Mesenchymal stem cell (in vitro differentiated cells and primary cell): ENCODE data around the gene DPP6.

Experiments
- DNase-seq: peaks from one replicate; pipeline ENCODE4 v3.0.0-alpha.2; 2013
- H2AFZ ChIP-seq: one replicate; pipeline ENCODE4 v1.6.1; 2013; ENCODE audit warnings: low read depth, mild to moderate bottlenecking, control low read depth, inconsistent platforms, low read length, moderate library complexity
- H2AK5ac ChIP-seq: 2 replicates; pipeline ENCODE4 v1.6.1; 2013; ENCODE audit warnings: low read length, moderate library complexity, mild to moderate bottlenecking, inconsistent platforms; ENCODE audit not compliant: severe bottlenecking
- H2BK120ac ChIP-seq: one replicate; pipeline ENCODE4 v1.6.1; 2013; ENCODE audit warnings: low read depth, mild to moderate bottlenecking, inconsistent platforms, low read length, moderate library complexity
- H2BK12ac ChIP-seq, 2 experiments: one replicate each; pipeline ENCODE4 v1.6.1; 2013; ENCODE audit warnings: inconsistent platforms in 2 of 2, low read length in 2 of 2, mild to moderate bottlenecking in 2 of 2, moderate library complexity in 2 of 2, control low read depth in 1 of 2
- H2BK15ac ChIP-seq: one replicate; pipeline ENCODE4 v1.6.1; 2013; ENCODE audit warnings: mild to moderate bottlenecking, low read depth, inconsistent platforms; ENCODE audit not compliant: poor library complexity, severe bottlenecking
- H2BK5ac ChIP-seq: 2 replicates; pipeline ENCODE4 v1.6.1; 2013; ENCODE audit warnings: low read depth, mild to moderate bottlenecking, low read length, control low read depth, inconsistent platforms; ENCODE audit not compliant: poor library complexity, severe bottlenecking
- H3K14ac ChIP-seq, 2 experiments: one replicate each; pipeline ENCODE4 v1.6.1; 2013; ENCODE audit warnings: inconsistent platforms in 2 of 2, low read length in 2 of 2, control low read depth in 1 of 2, mild to moderate bottlenecking in 1 of 2, moderate library complexity in 1 of 2
- H3K18ac ChIP-seq, 2 experiments: one replicate each; pipeline ENCODE4 v1.6.1; 2013; ENCODE audit warnings: inconsistent platforms in 2 of 2, low read length in 2 of 2, control low read depth in 1 of 2, low read depth in 1 of 2, mild to moderate bottlenecking in 1 of 2
- H3K23ac ChIP-seq, 2 experiments: one replicate each; pipeline ENCODE4 v1.6.1; 2013; ENCODE audit warnings: inconsistent platforms in 2 of 2, low read length in 2 of 2, mild to moderate bottlenecking in 2 of 2, moderate library complexity in 2 of 2, control low read depth in 1 of 2
- H3K27ac ChIP-seq: 2 replicates; pipeline ENCODE4 v1.5.1; 2013; ENCODE audit warnings: mild to moderate bottlenecking, moderate library complexity, low read length, control low read depth, inconsistent platforms; ENCODE audit not compliant: poor library complexity, severe bottlenecking
- H3K27me3 ChIP-seq, 2 experiments: 2 replicates each; pipeline versions ENCODE4 v1.6.1 to v1.7.0; 2013; ENCODE audit warnings: low read length in 2 of 2, mild to moderate bottlenecking in 2 of 2, moderate library complexity in 2 of 2, control low read depth in 1 of 2, inconsistent platforms in 1 of 2; ENCODE audit not compliant: control insufficient read depth in 1 of 2, insufficient read depth in 1 of 2
- H3K36me3 ChIP-seq, 2 experiments: 2 replicates each; pipeline versions ENCODE4 v1.6.1 to v1.7.0; 2013; ENCODE audit warnings: low read length in 2 of 2, control low read depth in 1 of 2, inconsistent platforms in 1 of 2, low read depth in 1 of 2, mild to moderate bottlenecking in 1 of 2; ENCODE audit not compliant: insufficient read depth in 2 of 2, control insufficient read depth in 1 of 2
- H3K4ac ChIP-seq, 2 experiments: one replicate each; pipeline ENCODE4 v1.6.1; 2013; ENCODE audit warnings: inconsistent platforms in 2 of 2, low read length in 2 of 2, mild to moderate bottlenecking in 2 of 2, moderate library complexity in 2 of 2, control low read depth in 1 of 2, low read depth in 1 of 2
- H3K4me1 ChIP-seq: 2 replicates; pipeline ENCODE4 v1.6.1; 2013; ENCODE audit warnings: low read depth, low read length, control low read depth; ENCODE audit not compliant: control insufficient read depth, insufficient read depth
- H3K4me2 ChIP-seq: 2 replicates; pipeline ENCODE4 v1.6.1; 2013; ENCODE audit warnings: low read length, mild to moderate bottlenecking, inconsistent platforms; ENCODE audit not compliant: poor library complexity, severe bottlenecking
- H3K4me3 ChIP-seq, 2 experiments: 2 replicates each; pipeline versions ENCODE4 v1.5.1 to v1.7.0; 2013; ENCODE audit warnings: low read length in 2 of 2, mild to moderate bottlenecking in 2 of 2, control low read depth in 1 of 2, low read depth in 1 of 2; ENCODE audit not compliant: insufficient read depth in 1 of 2
- H3K79me1 ChIP-seq: replicated peaks from 2 replicates; pipeline ENCODE4 v1.6.1; 2013; ENCODE audit warnings: mild to moderate bottlenecking, control low read depth, low read length, inconsistent platforms; ENCODE audit not compliant: poor library complexity, severe bottlenecking
- H3K9ac ChIP-seq: 2 replicates; pipeline ENCODE4 v1.7.0; 2013; ENCODE audit warnings: mild to moderate bottlenecking, low read length, moderate library complexity
- H3K9me3 ChIP-seq: 2 replicates; pipeline ENCODE4 v1.7.0; 2013; ENCODE audit warnings: mild to moderate bottlenecking, low read length; ENCODE audit not compliant: control insufficient read depth
- H4K8ac ChIP-seq: one replicate; pipeline ENCODE4 v1.6.1; 2013; ENCODE audit warnings: inconsistent platforms, mild to moderate bottlenecking, low read length, moderate library complexity
- H4K91ac ChIP-seq: one replicate; pipeline ENCODE4 v1.6.1; 2013; ENCODE audit warnings: mild to moderate bottlenecking, low read length, inconsistent platforms
- WGBS: methylation state at CpG from one replicate; pipeline ENCODE4 v1.1.7; 2013; ENCODE audit warnings: mixed read lengths; 5-methylcytosine and 5-hydroxymethylcytosine counted together

DPP6 gene

DNA sequence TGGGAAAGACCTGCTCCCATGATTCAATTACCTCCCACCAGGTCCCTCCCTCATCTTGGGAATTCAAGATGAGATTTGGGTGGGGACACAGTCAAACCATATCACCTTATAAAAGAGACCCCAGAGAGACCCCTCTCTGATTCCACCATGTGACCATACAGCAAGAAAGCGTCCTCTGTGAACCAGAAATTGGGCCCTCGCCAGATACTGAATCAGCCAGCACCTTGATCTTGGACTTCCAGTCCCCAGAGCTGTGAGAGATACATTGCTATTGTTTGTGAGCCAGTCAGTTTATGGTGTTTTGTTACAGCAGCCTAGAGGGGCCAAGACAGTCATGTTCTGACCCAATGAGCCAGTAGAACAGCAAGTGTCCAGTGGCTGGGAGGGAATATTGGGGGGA, 718.2 kb downstream of the DPP6 start:
- Histone ChIP-seq H3K23ac (no peak overlapping the region), H3K9ac (no peak overlapping the region), H3K4me1 (no peaks in the 10 kb centered on the region), H3K4me3 (no peak overlapping the region), H3K79me1 (no peaks in the 10 kb centered on the region), H3K9me3 (peaks cover 14% of the 10 kb centered on the region), H2AK5ac (no peak overlapping the region), H3K18ac (no peak overlapping the region), H2BK120ac (no peak overlapping the region), H4K91ac (no peak overlapping the region), H2BK15ac (no peak overlapping the region), H3K4ac (no peak overlapping the region), H2BK5ac (no peak overlapping the region), H2AFZ (no peak overlapping the region), H3K4me2 (no peak overlapping the region), H3K14ac (no peak overlapping the region), H2BK12ac (no peak overlapping the region), H3K27me3 (no peaks in the 10 kb centered on the region), H3K36me3 (no peaks in the 10 kb centered on the region), H3K27ac (no peak overlapping the region), H4K8ac (no peak overlapping the region)
- no peak for DNase-seq
- WGBS = 56% methylated on average over 2 of the region's 2 CpGs

DNA sequence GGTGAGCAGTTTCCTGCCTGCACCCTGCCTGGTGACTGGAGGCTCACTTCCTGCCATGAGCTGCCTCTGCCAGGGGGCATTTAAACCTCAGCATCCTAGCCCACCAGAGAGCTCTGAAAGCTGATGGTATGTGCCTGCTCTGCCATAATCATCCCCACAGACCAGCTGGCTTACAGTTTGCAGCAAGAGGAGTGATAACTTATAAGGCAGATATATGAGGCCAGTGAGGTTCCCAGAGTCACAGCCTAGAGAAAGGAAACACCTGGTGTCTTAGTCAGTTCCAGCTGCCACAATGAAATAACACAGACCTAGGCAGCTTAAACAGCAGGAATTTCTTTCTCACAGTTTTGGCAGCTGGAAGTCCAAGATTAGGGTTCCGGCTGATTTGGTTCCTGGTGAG, 718.8 kb downstream of the DPP6 start:
- Histone ChIP-seq H3K4me1 (no peaks in the 10 kb centered on the region), H3K9ac (no peak overlapping the region), H3K23ac (no peak overlapping the region), H2AFZ (no peak overlapping the region), H2BK12ac (no peak overlapping the region), H4K8ac (no peak overlapping the region), H3K14ac (no peak overlapping the region), H2AK5ac (no peak overlapping the region), H3K79me1 (no peaks in the 10 kb centered on the region), H3K4ac (no peak overlapping the region), H3K27me3 (no peaks in the 10 kb centered on the region), H3K4me2 (no peak overlapping the region), H4K91ac (no peak overlapping the region), H3K4me3 (no peak overlapping the region), H2BK5ac (no peak overlapping the region), H3K18ac (no peak overlapping the region), H2BK15ac (no peak overlapping the region), H3K27ac (no peak overlapping the region), H3K9me3 (peaks cover 14% of the 10 kb centered on the region), H3K36me3 (no peaks in the 10 kb centered on the region), H2BK120ac (no peak overlapping the region)
- WGBS = 97% methylated on average over 1 of the region's 1 CpG
- no peak for DNase-seq

GRCh38 chr7:154774303-154774969, 722.2 kb downstream of the DPP6 start:
- Histone ChIP-seq H3K9me3 (peaks cover 7% of the 10 kb centered on the region), H3K4me3 (no peak overlapping the region), H3K4ac (no peak overlapping the region), H3K36me3 (no peaks in the 10 kb centered on the region), H3K18ac (no peak overlapping the region), H3K4me1 (no peaks in the 10 kb centered on the region), H2AK5ac (no peak overlapping the region), H4K91ac (no peak overlapping the region), H2BK120ac (no peak overlapping the region), H3K27ac (no peak overlapping the region), H3K23ac (no peak overlapping the region), H2BK15ac (no peak overlapping the region), H4K8ac (no peak overlapping the region), H3K4me2 (no peak overlapping the region), H3K9ac (no peak overlapping the region), H3K79me1 (no peaks in the 10 kb centered on the region), H3K14ac (no peak overlapping the region), H2BK12ac (no peak overlapping the region), H2BK5ac (no peak overlapping the region), H2AFZ (no peak overlapping the region), H3K27me3 (no peaks in the 10 kb centered on the region)
- DNase-seq = no peak
- WGBS = 49% methylated on average over 4 of the region's 4 CpGs

GRCh38 chr7:154775681-154776080, 723.5 kb downstream of the DPP6 start:
- DNase-seq = no peak
- Histone ChIP-seq H2BK120ac (no peak overlapping the region), H3K36me3 (no peaks in the 10 kb centered on the region), H4K91ac (no peak overlapping the region), H3K4me2 (no peak overlapping the region), H2AK5ac (no peak overlapping the region), H2AFZ (no peak overlapping the region), H4K8ac (no peak overlapping the region), H3K18ac (no peak overlapping the region), H3K4me3 (no peak overlapping the region), H3K27ac (no peak overlapping the region), H2BK15ac (no peak overlapping the region), H2BK5ac (no peak overlapping the region), H3K4ac (no peak overlapping the region), H3K27me3 (no peaks in the 10 kb centered on the region), H3K79me1 (no peaks in the 10 kb centered on the region), H3K4me1 (no peaks in the 10 kb centered on the region), H3K23ac (no peak overlapping the region), H2BK12ac (no peak overlapping the region), H3K9me3 (peaks cover 7% of the 10 kb centered on the region), H3K9ac (no peak overlapping the region), H3K14ac (no peak overlapping the region)
- WGBS = 84% methylated on average over 8 of the region's 8 CpGs
